ENCODE results near the gene RDX. TPM values are rescaled to one million over a fixed set of nuclear protein-coding genes. Genes with fewer than 3 reads are reported as not detected.

The RDX gene
- total RNA-seq, 1 experiment from 2014 or later = 86.6 TPM

- Mint-ChIP-seq H3K4me3 (peak overlapping the region; percentile 71 to 77), H3K4me1 (peaks cover 45 to 55% of the 10 kb centered on the region in 2 experiments), H3K36me3 (ENCODE audit: insufficient read depth in 1 of 3, low read depth in 3 of 3) (peaks cover 0 to 4% (median 2%) of the 10 kb centered on the region in 3 experiments; a peak in 4 of 7 replicates), H3K27ac (peak overlapping the region; percentile 51 to 96 (median 94)), H3K9me3 (no peaks in the 10 kb centered on the region; a peak in 1 of 5 replicates), H3K27me3 (ENCODE audit: low read depth) (peaks cover 3% of the 10 kb centered on the region)
- Histone ChIP-seq H3K79me2 (ENCODE audit: insufficient read depth, low read length) (peaks cover 6% of the 10 kb centered on the region; the same call in 1 of the 2 replicates), H4K5ac (ENCODE audit: insufficient read length, low read depth, low read length) (no peak overlapping the region), H3K4ac (ENCODE audit: low read depth, low read length) (no peak overlapping the region), H4K91ac (ENCODE audit: insufficient read length, low read depth, low read length) (no peak overlapping the region), H4K8ac (replicated peaks; ENCODE audit: insufficient read length, low read depth, low read length) (no peak overlapping the region), H4K20me1 (ENCODE audit: control insufficient read depth, insufficient read depth, insufficient read length) (no peaks in the 10 kb centered on the region), H2BK120ac (ENCODE audit: low read depth, low read length, poor library complexity, severe bottlenecking) (no peak overlapping the region), H3K4me2 (ENCODE audit: insufficient read depth, insufficient read length, low read length) (peak overlapping the region; percentile 13), H2BK15ac (ENCODE audit: low read depth, low read length) (no peak overlapping the region), H3K9me3 (ENCODE audit: control insufficient read depth, low read depth, low read length) (no peaks in the 10 kb centered on the region), H3K56ac (ENCODE audit: insufficient read length, low read depth, low read length) (no peak overlapping the region), H2BK12ac (ENCODE audit: insufficient read length, low read depth, low read length) (no peak overlapping the region), H3K27me3 (ENCODE audit: insufficient read depth, low read length) (no peaks in the 10 kb centered on the region), H3K9ac (ENCODE audit: extremely low read depth, insufficient read length, low read length) (no peak overlapping the region), H2AFZ (ENCODE audit: low read length) (no peak overlapping the region), H3K4me1 (ENCODE audit: insufficient read depth, low read length) (no peaks in the 10 kb centered on the region), H3K79me1 (ENCODE audit: insufficient read depth, low read depth, low read length, poor library complexity, severe bottlenecking) (no peaks in the 10 kb centered on the region), H3K23me2 (ENCODE audit: insufficient read length, low read depth, low read length, poor library complexity, severe bottlenecking) (no peaks in the 10 kb centered on the region), H3K18ac (ENCODE audit: insufficient read length, low read depth, low read length) (peak overlapping the region; percentile 33), H2BK20ac (ENCODE audit: low read depth, low read length, poor library complexity, severe bottlenecking) (no peak overlapping the region), H3T11ph (ENCODE audit: low read length) (no peak overlapping the region), H2BK5ac (ENCODE audit: insufficient read length, low read length) (no peak overlapping the region), H3K23ac (ENCODE audit: insufficient read length, low read depth, low read length) (no peak overlapping the region), H3K27ac (ENCODE audit: insufficient read length, low read depth, low read length) (no peak overlapping the region), H2AK5ac (ENCODE audit: insufficient read length, low read length) (no peak overlapping the region), H3K14ac (ENCODE audit: insufficient read depth, low read length) (no peak overlapping the region)
- TF ChIP-seq CTCF (conservative IDR thresholded peaks at IDR 0.05) = no peak
- DNase-seq = no peak
- WGBS (ENCODE audit: extremely low coverage, insufficient read length, low lambda C conversion rate) = no CpG with 5 or more reads among the region's 10 CpGs
Measured at GRCh38 chr11:110297076-110297725, 787 bp upstream of the RDX start.

All from H9 (cell line).